Measurements from ENCODE around the gene KRTAP7-1. TPM values are rescaled to one million over a fixed set of nuclear protein-coding genes. Genes with fewer than 3 reads are reported as not detected.

The KRTAP7-1 gene
- total RNA-seq = not detected in 2 replicates
- long read RNA-seq = 0 reads

GRCh38 chr21:30829659-30830058, at the start of gene KRTAP7-1:
Gene KRTAP7-1 (minus strand): TSS chr21:30829759. CDS start chr21:30829698, 61 bp downstream.
- no peak for DNase-seq (ENCODE audit: extremely low spot score, unreplicated experiment)

GRCh38 chr21:30874526-30874925, 45.0 kb upstream of the KRTAP7-1 start:
- no peaks in the 10 kb centered on the region for H3K36me3 Mint-ChIP-seq (ENCODE audit: unreplicated experiment)
- no peak overlapping the region for H3K27ac Mint-ChIP-seq (ENCODE audit: unreplicated experiment)
- no peak overlapping the region for H3K4me3 Mint-ChIP-seq (ENCODE audit: unreplicated experiment)
- H3K4me1 Mint-ChIP-seq (ENCODE audit: unreplicated experiment) = no peaks in the 10 kb centered on the region
- DNase-seq (ENCODE audit: extremely low spot score, unreplicated experiment) = no peak
- no peaks in the 10 kb centered on the region for H3K27me3 Mint-ChIP-seq (ENCODE audit: unreplicated experiment)
- no peaks in the 10 kb centered on the region for H3K9me3 Mint-ChIP-seq (ENCODE audit: unreplicated experiment)
- no peak for TF ChIP-seq CTCF (IDR thresholded peaks at IDR 0.05)

More at GRCh38 chr21:30829659-30830058, at the start of gene KRTAP7-1:
- no peaks in the 10 kb centered on the region for H3K27me3 Mint-ChIP-seq (ENCODE audit: unreplicated experiment)
- no peaks in the 10 kb centered on the region for H3K36me3 Mint-ChIP-seq (ENCODE audit: unreplicated experiment)
- no peak within 1 kb of the TSS for H3K4me3 Mint-ChIP-seq (ENCODE audit: unreplicated experiment)
- no peaks in the 10 kb centered on the region for H3K4me1 Mint-ChIP-seq (ENCODE audit: unreplicated experiment)
- peaks cover 32% of the 10 kb centered on the region for H3K9me3 Mint-ChIP-seq (ENCODE audit: unreplicated experiment)
- H3K27ac Mint-ChIP-seq (ENCODE audit: unreplicated experiment) = no peak within 1 kb of the TSS
- no peak for TF ChIP-seq CTCF (IDR thresholded peaks at IDR 0.05)

GRCh38 chr21:30847627-30848500, 18.3 kb upstream of the KRTAP7-1 start:
- no peak for DNase-seq (ENCODE audit: extremely low spot score, unreplicated experiment)
- Mint-ChIP-seq H3K27me3 (ENCODE audit: unreplicated experiment) (no peaks in the 10 kb centered on the region), H3K27ac (ENCODE audit: unreplicated experiment) (no peak overlapping the region), H3K4me1 (ENCODE audit: unreplicated experiment) (no peaks in the 10 kb centered on the region), H3K36me3 (ENCODE audit: unreplicated experiment) (no peaks in the 10 kb centered on the region), H3K4me3 (ENCODE audit: unreplicated experiment) (no peak overlapping the region), H3K9me3 (ENCODE audit: unreplicated experiment) (peaks cover 9% of the 10 kb centered on the region)
- no peak for TF ChIP-seq CTCF (IDR thresholded peaks at IDR 0.05)

GRCh38 chr21:30842990-30843389, 13.4 kb upstream of the KRTAP7-1 start:
- no peak for TF ChIP-seq CTCF (IDR thresholded peaks at IDR 0.05)
- Mint-ChIP-seq H3K4me1 (ENCODE audit: unreplicated experiment) (no peaks in the 10 kb centered on the region), H3K27me3 (ENCODE audit: unreplicated experiment) (no peaks in the 10 kb centered on the region), H3K9me3 (ENCODE audit: unreplicated experiment) (peaks cover 4% of the 10 kb centered on the region), H3K4me3 (ENCODE audit: unreplicated experiment) (no peak overlapping the region), H3K36me3 (ENCODE audit: unreplicated experiment) (no peaks in the 10 kb centered on the region), H3K27ac (ENCODE audit: unreplicated experiment) (no peak overlapping the region)
- DNase-seq (ENCODE audit: extremely low spot score, unreplicated experiment) = no peak

GRCh38 chr21:30839304-30839703, 9.7 kb upstream of the KRTAP7-1 start:
- DNase-seq (ENCODE audit: extremely low spot score, unreplicated experiment) = no peak
- peak; percentile 20 for TF ChIP-seq CTCF (IDR thresholded peaks at IDR 0.05)

More at GRCh38 chr21:30839304-30839703, 9.7 kb upstream of the KRTAP7-1 start:
- no peak overlapping the region for H3K27ac Mint-ChIP-seq (ENCODE audit: unreplicated experiment)
- no peaks in the 10 kb centered on the region for H3K4me1 Mint-ChIP-seq (ENCODE audit: unreplicated experiment)
- H3K27me3 Mint-ChIP-seq (ENCODE audit: unreplicated experiment) = no peaks in the 10 kb centered on the region
- no peak overlapping the region for H3K4me3 Mint-ChIP-seq (ENCODE audit: unreplicated experiment)
- peaks cover 4% of the 10 kb centered on the region for H3K9me3 Mint-ChIP-seq (ENCODE audit: unreplicated experiment)
- no peaks in the 10 kb centered on the region for H3K36me3 Mint-ChIP-seq (ENCODE audit: unreplicated experiment)

Data from osteocyte (in vitro differentiated cells).